WTC11 (cell line): ENCODE data around the gene TGFBR2. TPM values are rescaled to one million over a fixed set of nuclear protein-coding genes. Genes with fewer than 3 reads are reported as not detected.
"Not testable (repeated sequence)": the region's sequence is repeated elsewhere in the genome, so short reads cannot be mapped to it uniquely, and the experiment has no call there.

Source experiments
- ATAC-seq: fragments of 200-7000 bp; cut with Tn5 transposase; 2 replicates; pipeline ENCODE4 v1.10.0; 2021; ENCODE audit warnings: mild to moderate bottlenecking, moderate library complexity
- CTCF ChIA-PET: fragments of 300-600 bp; sonication (Branson Sonifier 250); formaldehyde crosslinking; loops from one replicate; lab custom pipeline; 2021; ENCODE audit warnings: antibody characterized with exemption; lab: Charles Lee
- POLR2A ChIA-PET: fragments of 350-600 bp; sonication (Branson Sonifier 250); formaldehyde crosslinking; loops from one replicate; lab custom pipeline; 2021; ENCODE audit warnings: antibody characterized with exemption; lab: Charles Lee
- DNase-seq: peaks from one replicate; pipeline ENCODE4 v3.0.0; 2021; ENCODE audit warnings: low spot score
- H3K27ac Mint-ChIP-seq: 2 replicates; pipeline ENCODE4 v1.8.0; 2021; ENCODE audit warnings: mixed read lengths
- H3K27me3 Mint-ChIP-seq: 2 replicates; pipeline ENCODE4 v1.8.0; 2021; ENCODE audit warnings: low read depth, mild to moderate bottlenecking, moderate library complexity, mixed read lengths
- H3K36me3 Mint-ChIP-seq: 2 replicates; pipeline ENCODE4 v1.8.0; 2021; ENCODE audit warnings: mixed read lengths
- H3K4me1 Mint-ChIP-seq: 2 replicates; pipeline ENCODE4 v1.8.0; 2022; ENCODE audit warnings: mixed read lengths
- H3K4me3 Mint-ChIP-seq: 2 replicates; pipeline ENCODE4 v1.8.0; 2021; ENCODE audit warnings: mild to moderate bottlenecking, moderate library complexity, mixed read lengths
- H3K9me3 Mint-ChIP-seq: 2 replicates; pipeline ENCODE4 v1.8.0; 2021; ENCODE audit warnings: mixed read lengths
- ATF1 ChIP-seq: sonication (generic); formaldehyde crosslinking; IDR thresholded peaks from 2 replicates; pipeline ENCODE4 v1.8.1; 2023; ENCODE audit warnings: mild to moderate bottlenecking, moderate library complexity, missing genetic modification reagents
- CREM ChIP-seq: sonication (generic); formaldehyde crosslinking; IDR thresholded peaks from 2 replicates; pipeline ENCODE4 v1.8.1; 2022; ENCODE audit warnings: mild to moderate bottlenecking, missing genetic modification reagents, moderate library complexity
- EMX1 ChIP-seq: fragments of 250-450 bp; sonication (Bioruptor Pico); IDR thresholded peaks from 2 replicates; pipeline ENCODE4 v1.8.0; 2021; ENCODE audit warnings: mild to moderate bottlenecking
- GRHL2 ChIP-seq: fragments of 250-450 bp; sonication (Bioruptor Pico); IDR thresholded peaks from 2 replicates; pipeline ENCODE4 v1.8.0; 2022; ENCODE audit warnings: mild to moderate bottlenecking, moderate library complexity; ENCODE audit not compliant: insufficient replicate concordance, severe bottlenecking
- JUN ChIP-seq: sonication (generic); formaldehyde crosslinking; IDR thresholded peaks from 2 replicates; pipeline ENCODE4 v1.8.0; 2023; ENCODE audit warnings: mild to moderate bottlenecking, missing genetic modification reagents
- NFATC4 ChIP-seq: fragments of 250-450 bp; sonication (Bioruptor Pico); IDR thresholded peaks from 2 replicates; pipeline ENCODE4 v1.9.0; 2021; ENCODE audit warnings: mild to moderate bottlenecking
- NR2C2 ChIP-seq: sonication (generic); formaldehyde crosslinking; IDR thresholded peaks from 2 replicates; pipeline ENCODE4 v1.8.0; 2022; ENCODE audit warnings: mild to moderate bottlenecking, missing genetic modification reagents
- SP1 ChIP-seq: sonication (generic); formaldehyde crosslinking; conservative IDR thresholded peaks from 2 replicates; pipeline ENCODE4 v1.8.1; 2022; ENCODE audit warnings: missing genetic modification reagents
- TEAD1 ChIP-seq: sonication (generic); formaldehyde crosslinking; IDR thresholded peaks from 2 replicates; pipeline ENCODE4 v1.8.0; 2022; ENCODE audit warnings: mild to moderate bottlenecking, missing genetic modification reagents
- TEAD4 ChIP-seq: sonication (generic); formaldehyde crosslinking; IDR thresholded peaks from 2 replicates; pipeline ENCODE4 v1.8.0; 2022; ENCODE audit warnings: mild to moderate bottlenecking, missing genetic modification reagents
- ZBTB21 ChIP-seq: sonication (generic); formaldehyde crosslinking; IDR thresholded peaks from 2 replicates; pipeline ENCODE4 v1.8.1; 2023; ENCODE audit warnings: mild to moderate bottlenecking, missing genetic modification reagents, borderline replicate concordance
- ZNF317 ChIP-seq: sonication (generic); formaldehyde crosslinking; IDR thresholded peaks from 2 replicates; pipeline ENCODE4 v1.8.1; 2023; ENCODE audit warnings: low read depth, mild to moderate bottlenecking, moderate library complexity, missing genetic modification reagents, borderline replicate concordance
- total RNA-seq: library from RNA; stranded (reverse); gene quantifications from 3 replicates; pipeline ENCODE4 v1.2.3, GENCODE V29; 2021
- TF ChIP-seq, protein P1 (sequence below): sonication (generic); formaldehyde crosslinking; IDR thresholded peaks from 2 replicates; pipeline ENCODE4 v1.8.0; 2022; ENCODE audit warnings: mild to moderate bottlenecking, missing genetic modification reagents
- TF ChIP-seq, protein P2 (sequence below): sonication (generic); formaldehyde crosslinking; IDR thresholded peaks from 2 replicates; pipeline ENCODE4 v1.8.0; 2022; ENCODE audit warnings: mild to moderate bottlenecking, missing genetic modification reagents
- TF ChIP-seq, protein P3 (sequence below): sonication (generic); formaldehyde crosslinking; IDR thresholded peaks from 2 replicates; pipeline ENCODE4 v1.8.1; 2022; ENCODE audit warnings: low read depth, missing genetic modification reagents, borderline replicate concordance
- TF ChIP-seq, protein P4 (sequence below): fragments of 250-450 bp; sonication (Bioruptor Pico); IDR thresholded peaks from 2 replicates; pipeline ENCODE4 v1.9.0; 2021; ENCODE audit warnings: mild to moderate bottlenecking
- TF ChIP-seq, protein P5 (sequence below): sonication (generic); formaldehyde crosslinking; IDR thresholded peaks from 2 replicates; pipeline ENCODE4 v1.8.0; 2022; ENCODE audit warnings: mild to moderate bottlenecking, missing genetic modification reagents
- TF ChIP-seq, protein P6 (sequence below): sonication (generic); formaldehyde crosslinking; IDR thresholded peaks from 2 replicates; pipeline ENCODE4 v1.8.0; 2022; ENCODE audit warnings: missing genetic modification reagents

TGFBR2 gene
- total RNA-seq, 1 experiment from 2014 or later = 9.6 TPM

DNA sequence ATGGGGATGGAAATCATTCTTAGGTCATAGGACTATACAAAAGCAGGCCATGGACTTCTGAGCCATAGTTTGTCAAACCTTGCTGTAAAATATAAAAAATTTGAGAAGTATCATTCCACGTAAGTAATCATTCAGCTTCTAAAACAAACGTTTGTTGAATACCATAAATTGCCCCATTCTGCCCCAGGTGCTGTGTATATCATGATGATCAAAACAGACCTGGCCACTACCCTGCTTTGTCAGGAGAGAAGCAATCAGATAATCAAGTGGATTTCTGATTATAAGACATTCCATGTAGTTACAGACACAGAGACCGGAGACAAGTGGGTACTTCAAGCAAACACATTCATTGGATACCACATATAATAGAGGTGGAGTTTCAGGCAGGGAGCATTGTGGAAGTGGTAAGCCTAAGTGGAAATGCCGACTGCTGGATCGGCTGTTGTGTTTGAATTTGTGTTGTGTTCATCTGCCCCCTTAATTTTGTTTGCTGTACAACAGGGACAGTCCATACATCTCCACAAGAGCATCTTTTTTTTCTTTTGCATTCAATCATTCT lies 61.7 kb downstream of the TGFBR2 start:
- H3K36me3 Mint-ChIP-seq = peaks cover 43% of the 10 kb centered on the region
- H3K27ac Mint-ChIP-seq = 0 out of 2 replicates have a peak overlapping the region, but pooled peaks have one; percentile 12
- TF ChIP-seq, protein P1, sequence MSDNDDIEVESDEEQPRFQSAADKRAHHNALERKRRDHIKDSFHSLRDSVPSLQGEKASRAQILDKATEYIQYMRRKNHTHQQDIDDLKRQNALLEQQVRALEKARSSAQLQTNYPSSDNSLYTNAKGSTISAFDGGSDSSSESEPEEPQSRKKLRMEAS (CRISPR knock-in tag) = no peak
- TF ChIP-seq CREM (CRISPR knock-in tag) (no peak), JUN (CRISPR knock-in tag) (no peak), ATF1 (CRISPR knock-in tag) (no peak), NR2C2 (no peak), NFATC4 (no peak), ZBTB21 (no peak), ZNF317 (CRISPR knock-in tag) (no peak), TEAD4 (CRISPR knock-in tag) (no peak), SP1 (CRISPR knock-in tag) (no peak), EMX1 (no peak), GRHL2 (CRISPR knock-in tag) (no peak)
- TF ChIP-seq, protein P2, sequence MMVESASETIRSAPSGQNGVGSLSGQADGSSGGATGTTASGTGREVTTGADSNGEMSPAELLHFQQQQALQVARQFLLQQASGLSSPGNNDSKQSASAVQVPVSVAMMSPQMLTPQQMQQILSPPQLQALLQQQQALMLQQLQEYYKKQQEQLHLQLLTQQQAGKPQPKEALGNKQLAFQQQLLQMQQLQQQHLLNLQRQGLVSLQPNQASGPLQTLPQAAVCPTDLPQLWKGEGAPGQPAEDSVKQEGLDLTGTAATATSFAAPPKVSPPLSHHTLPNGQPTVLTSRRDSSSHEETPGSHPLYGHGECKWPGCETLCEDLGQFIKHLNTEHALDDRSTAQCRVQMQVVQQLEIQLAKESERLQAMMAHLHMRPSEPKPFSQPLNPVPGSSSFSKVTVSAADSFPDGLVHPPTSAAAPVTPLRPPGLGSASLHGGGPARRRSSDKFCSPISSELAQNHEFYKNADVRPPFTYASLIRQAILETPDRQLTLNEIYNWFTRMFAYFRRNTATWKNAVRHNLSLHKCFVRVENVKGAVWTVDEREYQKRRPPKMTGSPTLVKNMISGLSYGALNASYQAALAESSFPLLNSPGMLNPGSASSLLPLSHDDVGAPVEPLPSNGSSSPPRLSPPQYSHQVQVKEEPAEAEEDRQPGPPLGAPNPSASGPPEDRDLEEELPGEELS (CRISPR knock-in tag) = no peak
- TF ChIP-seq, protein P3, sequence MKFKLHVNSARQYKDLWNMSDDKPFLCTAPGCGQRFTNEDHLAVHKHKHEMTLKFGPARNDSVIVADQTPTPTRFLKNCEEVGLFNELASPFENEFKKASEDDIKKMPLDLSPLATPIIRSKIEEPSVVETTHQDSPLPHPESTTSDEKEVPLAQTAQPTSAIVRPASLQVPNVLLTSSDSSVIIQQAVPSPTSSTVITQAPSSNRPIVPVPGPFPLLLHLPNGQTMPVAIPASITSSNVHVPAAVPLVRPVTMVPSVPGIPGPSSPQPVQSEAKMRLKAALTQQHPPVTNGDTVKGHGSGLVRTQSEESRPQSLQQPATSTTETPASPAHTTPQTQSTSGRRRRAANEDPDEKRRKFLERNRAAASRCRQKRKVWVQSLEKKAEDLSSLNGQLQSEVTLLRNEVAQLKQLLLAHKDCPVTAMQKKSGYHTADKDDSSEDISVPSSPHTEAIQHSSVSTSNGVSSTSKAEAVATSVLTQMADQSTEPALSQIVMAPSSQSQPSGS (CRISPR knock-in tag) = no peak
- TF ChIP-seq, protein P4, sequence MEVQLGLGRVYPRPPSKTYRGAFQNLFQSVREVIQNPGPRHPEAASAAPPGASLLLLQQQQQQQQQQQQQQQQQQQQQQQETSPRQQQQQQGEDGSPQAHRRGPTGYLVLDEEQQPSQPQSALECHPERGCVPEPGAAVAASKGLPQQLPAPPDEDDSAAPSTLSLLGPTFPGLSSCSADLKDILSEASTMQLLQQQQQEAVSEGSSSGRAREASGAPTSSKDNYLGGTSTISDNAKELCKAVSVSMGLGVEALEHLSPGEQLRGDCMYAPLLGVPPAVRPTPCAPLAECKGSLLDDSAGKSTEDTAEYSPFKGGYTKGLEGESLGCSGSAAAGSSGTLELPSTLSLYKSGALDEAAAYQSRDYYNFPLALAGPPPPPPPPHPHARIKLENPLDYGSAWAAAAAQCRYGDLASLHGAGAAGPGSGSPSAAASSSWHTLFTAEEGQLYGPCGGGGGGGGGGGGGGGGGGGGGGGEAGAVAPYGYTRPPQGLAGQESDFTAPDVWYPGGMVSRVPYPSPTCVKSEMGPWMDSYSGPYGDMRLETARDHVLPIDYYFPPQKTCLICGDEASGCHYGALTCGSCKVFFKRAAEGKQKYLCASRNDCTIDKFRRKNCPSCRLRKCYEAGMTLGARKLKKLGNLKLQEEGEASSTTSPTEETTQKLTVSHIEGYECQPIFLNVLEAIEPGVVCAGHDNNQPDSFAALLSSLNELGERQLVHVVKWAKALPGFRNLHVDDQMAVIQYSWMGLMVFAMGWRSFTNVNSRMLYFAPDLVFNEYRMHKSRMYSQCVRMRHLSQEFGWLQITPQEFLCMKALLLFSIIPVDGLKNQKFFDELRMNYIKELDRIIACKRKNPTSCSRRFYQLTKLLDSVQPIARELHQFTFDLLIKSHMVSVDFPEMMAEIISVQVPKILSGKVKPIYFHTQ (CRISPR knock-in tag) = no peak
- DNase-seq = no peak
- ChIA-PET POLR2A (no interaction called here), CTCF (no interaction called here)
- H3K4me1 Mint-ChIP-seq = peaks cover 51% of the 10 kb centered on the region
- no peaks in the 10 kb centered on the region for H3K9me3 Mint-ChIP-seq
- no peaks in the 10 kb centered on the region for H3K27me3 Mint-ChIP-seq
- H3K4me3 Mint-ChIP-seq = no peak overlapping the region
- no peak for ATAC-seq

DNA sequence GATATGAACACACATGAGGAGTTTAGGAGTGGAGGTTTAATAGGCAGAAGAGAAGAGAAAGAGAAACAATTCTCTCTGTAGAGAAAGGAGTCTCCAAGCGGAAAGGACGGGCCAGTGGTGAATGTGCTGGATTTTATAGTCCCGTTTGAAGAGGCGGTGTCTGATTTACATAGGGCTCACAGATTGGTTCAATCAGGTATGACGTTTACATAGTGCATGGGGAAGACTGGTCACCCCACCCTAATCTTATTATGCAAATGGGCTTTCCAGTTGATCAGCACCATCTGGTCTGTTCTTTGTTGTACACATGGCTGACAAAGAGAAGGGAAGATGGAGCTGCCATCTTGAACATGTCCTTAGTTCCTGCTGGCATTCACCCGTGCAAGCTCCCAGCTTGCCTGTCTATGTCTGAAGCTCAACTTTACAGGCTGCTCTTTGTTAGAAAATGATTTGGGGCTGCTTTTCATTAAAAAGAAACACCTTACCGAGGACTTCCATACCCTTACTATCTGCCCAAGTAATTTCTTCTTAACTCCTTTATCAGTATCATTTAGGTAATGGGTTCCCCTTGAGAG lies 63.0 kb downstream of the TGFBR2 start:
- ATAC-seq, POLR2A ChIA-PET: not testable (repeated sequence)

DNA sequence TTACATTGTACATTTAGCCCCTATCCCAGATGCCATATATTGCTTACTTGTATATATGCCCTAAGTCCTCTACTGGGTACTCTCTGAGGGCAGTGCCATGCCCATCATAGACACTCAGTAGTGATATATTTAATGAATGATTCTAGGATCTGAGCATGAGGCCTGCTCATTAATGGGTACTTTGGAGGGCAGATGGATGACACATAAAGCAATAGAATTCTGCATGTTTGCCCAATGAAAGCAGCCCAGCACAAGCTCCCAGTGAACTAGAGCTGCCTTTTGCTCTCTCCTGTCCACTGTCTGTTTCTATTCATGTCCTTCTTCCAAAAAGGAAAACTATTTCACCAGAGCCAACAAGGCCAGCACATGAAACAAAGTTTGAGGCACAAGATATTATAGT lies 63.9 kb downstream of the TGFBR2 start:
- Mint-ChIP-seq H3K27me3 (no peaks in the 10 kb centered on the region), H3K9me3 (no peaks in the 10 kb centered on the region), H3K36me3 (peaks cover 62% of the 10 kb centered on the region), H3K27ac (peak overlapping the region; percentile 28; the same call in 1 of the 2 replicates), H3K4me1 (peaks cover 30% of the 10 kb centered on the region), H3K4me3 (no peak overlapping the region)
- no peak for ATAC-seq
- no peak for DNase-seq
- POLR2A ChIA-PET = no interaction called here
- CTCF ChIA-PET = no interaction called here
- TF ChIP-seq, protein P5, sequence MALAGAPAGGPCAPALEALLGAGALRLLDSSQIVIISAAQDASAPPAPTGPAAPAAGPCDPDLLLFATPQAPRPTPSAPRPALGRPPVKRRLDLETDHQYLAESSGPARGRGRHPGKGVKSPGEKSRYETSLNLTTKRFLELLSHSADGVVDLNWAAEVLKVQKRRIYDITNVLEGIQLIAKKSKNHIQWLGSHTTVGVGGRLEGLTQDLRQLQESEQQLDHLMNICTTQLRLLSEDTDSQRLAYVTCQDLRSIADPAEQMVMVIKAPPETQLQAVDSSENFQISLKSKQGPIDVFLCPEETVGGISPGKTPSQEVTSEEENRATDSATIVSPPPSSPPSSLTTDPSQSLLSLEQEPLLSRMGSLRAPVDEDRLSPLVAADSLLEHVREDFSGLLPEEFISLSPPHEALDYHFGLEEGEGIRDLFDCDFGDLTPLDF (CRISPR knock-in tag) = no peak
- TF ChIP-seq, protein P6, sequence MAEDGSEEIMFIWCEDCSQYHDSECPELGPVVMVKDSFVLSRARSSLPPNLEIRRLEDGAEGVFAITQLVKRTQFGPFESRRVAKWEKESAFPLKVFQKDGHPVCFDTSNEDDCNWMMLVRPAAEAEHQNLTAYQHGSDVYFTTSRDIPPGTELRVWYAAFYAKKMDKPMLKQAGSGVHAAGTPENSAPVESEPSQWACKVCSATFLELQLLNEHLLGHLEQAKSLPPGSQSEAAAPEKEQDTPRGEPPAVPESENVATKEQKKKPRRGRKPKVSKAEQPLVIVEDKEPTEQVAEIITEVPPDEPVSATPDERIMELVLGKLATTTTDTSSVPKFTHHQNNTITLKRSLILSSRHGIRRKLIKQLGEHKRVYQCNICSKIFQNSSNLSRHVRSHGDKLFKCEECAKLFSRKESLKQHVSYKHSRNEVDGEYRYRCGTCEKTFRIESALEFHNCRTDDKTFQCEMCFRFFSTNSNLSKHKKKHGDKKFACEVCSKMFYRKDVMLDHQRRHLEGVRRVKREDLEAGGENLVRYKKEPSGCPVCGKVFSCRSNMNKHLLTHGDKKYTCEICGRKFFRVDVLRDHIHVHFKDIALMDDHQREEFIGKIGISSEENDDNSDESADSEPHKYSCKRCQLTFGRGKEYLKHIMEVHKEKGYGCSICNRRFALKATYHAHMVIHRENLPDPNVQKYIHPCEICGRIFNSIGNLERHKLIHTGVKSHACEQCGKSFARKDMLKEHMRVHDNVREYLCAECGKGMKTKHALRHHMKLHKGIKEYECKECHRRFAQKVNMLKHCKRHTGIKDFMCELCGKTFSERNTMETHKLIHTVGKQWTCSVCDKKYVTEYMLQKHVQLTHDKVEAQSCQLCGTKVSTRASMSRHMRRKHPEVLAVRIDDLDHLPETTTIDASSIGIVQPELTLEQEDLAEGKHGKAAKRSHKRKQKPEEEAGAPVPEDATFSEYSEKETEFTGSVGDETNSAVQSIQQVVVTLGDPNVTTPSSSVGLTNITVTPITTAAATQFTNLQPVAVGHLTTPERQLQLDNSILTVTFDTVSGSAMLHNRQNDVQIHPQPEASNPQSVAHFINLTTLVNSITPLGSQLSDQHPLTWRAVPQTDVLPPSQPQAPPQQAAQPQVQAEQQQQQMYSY (CRISPR knock-in tag) = no peak
- TF ChIP-seq TEAD1 (CRISPR knock-in tag) = no peak

More for the DNA sequence above, 63.0 kb downstream of the TGFBR2 start:
- CTCF ChIA-PET, H3K4me3 Mint-ChIP-seq, H3K9me3 Mint-ChIP-seq, DNase-seq, H3K27me3 Mint-ChIP-seq: not testable (repeated sequence)
- Mint-ChIP-seq H3K36me3 (peaks cover 53% of the 10 kb centered on the region), H3K27ac (peak overlapping the region; percentile 55), H3K4me1 (peaks cover 38% of the 10 kb centered on the region)
